Measurements from ENCODE around the gene PNPLA6. TPM values are rescaled to one million over a fixed set of nuclear protein-coding genes. Genes with fewer than 3 reads are reported as not detected.

PNPLA6 gene
- polyA plus RNA-seq, 1 of the 3 experiments (the other 2 are of a cell fraction): 90.5 TPM

GRCh38 chr19:7522072-7522922 lies 13.2 kb upstream of the PNPLA6 start, which contains the start of gene MCOLN1 (continued):
- TF ChIP-seq RCOR1 (IDR thresholded peaks at IDR 0.05; ENCODE audit: low read length) (peak; percentile 39; the same call in 1 of the 2 replicates), USF1 (IDR thresholded peaks at IDR 0.05; ENCODE audit: borderline replicate concordance, low read depth) (peak; percentile 100), YY1 (IDR thresholded peaks at IDR 0.05; ENCODE audit: low read depth) (peak; percentile 58; the same call in 1 of the 2 replicates), SMC3 (IDR thresholded peaks at IDR 0.05; ENCODE audit: low read depth, low read length) (no peak), GABPA (IDR thresholded peaks at IDR 0.05; ENCODE audit: low read depth) (no peak; the same call in 1 of the 2 replicates)

DNA sequence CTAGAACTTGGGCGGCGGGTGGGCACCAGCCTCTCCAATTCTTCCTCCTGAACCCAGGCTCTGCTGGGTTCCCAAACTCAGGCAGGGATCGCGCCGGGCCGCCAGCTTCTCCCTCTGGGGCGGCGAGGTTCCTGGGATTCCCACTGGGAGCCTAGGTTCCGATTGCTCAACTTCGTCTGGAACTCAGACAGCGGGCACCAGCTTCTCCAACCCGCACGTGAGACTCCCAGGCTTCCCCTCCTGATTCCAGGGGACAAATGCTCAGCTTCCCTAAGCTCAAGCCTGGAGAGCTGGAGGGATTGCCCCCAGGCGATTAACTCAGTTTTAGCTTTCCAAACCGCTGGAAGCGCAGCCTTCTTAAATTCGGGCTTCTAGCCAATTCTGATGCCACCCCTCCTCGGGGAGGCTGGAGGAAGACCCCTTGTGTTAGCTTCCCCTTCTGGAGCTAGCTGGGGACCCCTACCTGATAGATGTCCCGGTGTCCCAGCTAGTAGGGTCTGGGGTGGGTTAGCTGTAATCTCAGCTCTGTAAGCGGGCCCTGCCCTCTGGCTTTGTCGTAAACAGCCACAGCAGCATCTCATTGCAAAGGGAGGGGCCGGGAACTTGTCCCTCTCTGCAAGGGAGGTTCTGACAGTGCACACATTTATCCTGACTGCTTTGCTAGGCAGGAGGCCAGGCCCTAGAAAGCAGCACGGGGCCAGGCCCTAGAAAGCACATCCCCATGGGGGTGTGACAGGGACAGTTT lies 12.4 kb upstream of the PNPLA6 start:
- Histone ChIP-seq H3K9me3 (no peaks in the 10 kb centered on the region), H3F3A (replicated peaks; ENCODE audit: insufficient read depth) (peaks cover 12% of the 10 kb centered on the region), H3K9ac (peak overlapping the region; percentile 74), H3K4me2 (peak overlapping the region; percentile 97), H3K27me3 (ENCODE audit: insufficient read depth) (no peaks in the 10 kb centered on the region), H3K36me3 (replicated peaks in 1 of 2; ENCODE audit: control insufficient read depth in 1 of 2, insufficient read depth in 2 of 2, low read length in 1 of 2) (peaks cover 0 to 8% of the 10 kb centered on the region in 2 experiments), H3K4me1 (ENCODE audit: control insufficient read depth in 1 of 2, insufficient read depth in 2 of 2, low read depth in 1 of 2, low read length in 1 of 2) (peaks cover 5 to 14% of the 10 kb centered on the region in 2 experiments; a peak in 2 of 4 replicates), H2AFZ (ENCODE audit: low read depth) (peak overlapping the region; percentile 63; the same call in 1 of the 2 replicates), H4K20me1 (ENCODE audit: insufficient read depth) (no peaks in the 10 kb centered on the region), H3K4me3 (ENCODE audit: low read depth in 2 of 2, low read length in 1 of 2) (peak overlapping the region; percentile 79 to 89), H3K27ac (ENCODE audit: low read depth in 2 of 2, low read length in 1 of 2) (no peak overlapping the region), H3K79me2 (ENCODE audit: insufficient read depth) (peaks cover 8% of the 10 kb centered on the region), H3K9me2 (no peaks in the 10 kb centered on the region)
- ChIA-PET CTCF (interaction anchor here (0.9 to 3.8 kb wide), 11 partner anchors 10 to 421 kb away, joined by 3 to 25 read pairs (median 4); partner anchors contain the start of gene PNPLA6), POLR2A (interaction anchor here (0.8 to 3.5 kb wide), 7 partner anchors 10 to 125 kb away, joined by 3 to 16 read pairs (median 4); partner anchors contain the start of gene PNPLA6)
- 0% methylated on average over 8 of the region's 23 CpGs for WGBS (ENCODE audit: low lambda C conversion rate)
- DNase-seq: peak; percentile 44
- TF ChIP-seq YY1 (IDR thresholded peaks at IDR 0.05; ENCODE audit: low read depth) (no peak), SMC3 (IDR thresholded peaks at IDR 0.05; ENCODE audit: low read depth, low read length) (no peak), GABPA (IDR thresholded peaks at IDR 0.05; ENCODE audit: low read depth) (no peak)
- TF ChIP-seq, protein P1, sequence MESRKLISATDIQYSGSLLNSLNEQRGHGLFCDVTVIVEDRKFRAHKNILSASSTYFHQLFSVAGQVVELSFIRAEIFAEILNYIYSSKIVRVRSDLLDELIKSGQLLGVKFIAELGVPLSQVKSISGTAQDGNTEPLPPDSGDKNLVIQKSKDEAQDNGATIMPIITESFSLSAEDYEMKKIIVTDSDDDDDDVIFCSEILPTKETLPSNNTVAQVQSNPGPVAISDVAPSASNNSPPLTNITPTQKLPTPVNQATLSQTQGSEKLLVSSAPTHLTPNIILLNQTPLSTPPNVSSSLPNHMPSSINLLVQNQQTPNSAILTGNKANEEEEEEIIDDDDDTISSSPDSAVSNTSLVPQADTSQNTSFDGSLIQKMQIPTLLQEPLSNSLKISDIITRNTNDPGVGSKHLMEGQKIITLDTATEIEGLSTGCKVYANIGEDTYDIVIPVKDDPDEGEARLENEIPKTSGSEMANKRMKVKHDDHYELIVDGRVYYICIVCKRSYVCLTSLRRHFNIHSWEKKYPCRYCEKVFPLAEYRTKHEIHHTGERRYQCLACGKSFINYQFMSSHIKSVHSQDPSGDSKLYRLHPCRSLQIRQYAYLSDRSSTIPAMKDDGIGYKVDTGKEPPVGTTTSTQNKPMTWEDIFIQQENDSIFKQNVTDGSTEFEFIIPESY (IDR thresholded peaks at IDR 0.05; ENCODE audit: borderline replicate concordance, low read depth): no peak

DNA sequence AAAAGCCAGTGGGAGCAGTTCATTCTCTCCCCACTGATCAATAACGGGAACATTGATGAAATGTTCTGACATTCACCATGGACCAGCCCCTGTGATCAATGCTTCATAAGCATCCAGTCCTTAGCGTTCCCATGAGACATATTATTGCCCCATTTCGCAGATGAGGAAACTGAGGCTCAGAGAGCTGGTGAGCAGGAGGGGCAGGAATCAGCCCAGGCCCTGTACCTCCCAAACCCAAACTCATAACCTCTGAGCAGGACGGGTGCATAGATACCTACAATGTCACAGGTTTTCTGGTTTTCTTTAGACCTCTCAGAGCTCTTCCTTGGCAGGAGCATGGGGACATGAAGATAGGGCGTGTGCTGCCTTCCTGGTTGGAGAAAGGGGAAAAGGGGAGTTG lies 11.0 kb upstream of the PNPLA6 start:
- CTCF ChIA-PET: interaction anchor here (3.6 kb wide), 1 partner anchor 170 kb away, joined by 14 read pairs; no protein-coding TSS in a partner anchor
- WGBS (ENCODE audit: low lambda C conversion rate): 68% methylated on average over 4 of the region's 5 CpGs
- TF ChIP-seq MXI1 (IDR thresholded peaks at IDR 0.05; ENCODE audit: low read depth, low read length) (no peak), FOSL2 (IDR thresholded peaks at IDR 0.05; ENCODE audit: borderline replicate concordance, low read depth) (no peak), FOXJ3 (CRISPR knock-in tag; IDR thresholded peaks at IDR 0.05) (no peak), POLR2AphosphoS5 (IDR thresholded peaks at IDR 0.05; ENCODE audit: low read depth, low read length) (no peak), JUND (IDR thresholded peaks at IDR 0.05) (no peak), MAX (IDR thresholded peaks at IDR 0.05; ENCODE audit: low read depth) (no peak), REST (IDR thresholded peaks at IDR 0.05; ENCODE audit: low read depth, low read length) (no peak), CHD2 (IDR thresholded peaks at IDR 0.05; ENCODE audit: low read length, partially characterized antibody) (no peak), EP300 (IDR thresholded peaks at IDR 0.05; ENCODE audit: borderline replicate concordance in 1 of 2, low read depth in 1 of 2, low read length in 1 of 2) (no peak)

More for the DNA sequence above, 11.0 kb upstream of the PNPLA6 start:
- Histone ChIP-seq H3K9ac (no peak overlapping the region), H3K27ac (ENCODE audit: low read depth in 2 of 2, low read length in 1 of 2) (no peak overlapping the region), H3K4me1 (ENCODE audit: control insufficient read depth in 1 of 2, insufficient read depth in 2 of 2, low read depth in 1 of 2, low read length in 1 of 2) (peaks cover 5 to 14% of the 10 kb centered on the region in 2 experiments; a peak in 2 of 4 replicates), H3K36me3 (replicated peaks in 1 of 2; ENCODE audit: control insufficient read depth in 1 of 2, insufficient read depth in 2 of 2, low read length in 1 of 2) (peaks cover 0 to 6% of the 10 kb centered on the region in 2 experiments), H3K9me2 (no peaks in the 10 kb centered on the region), H3K4me2 (no peak overlapping the region), H3K27me3 (ENCODE audit: insufficient read depth) (no peaks in the 10 kb centered on the region), H3K4me3 (ENCODE audit: low read depth in 2 of 2, low read length in 1 of 2) (no peak overlapping the region), H3K79me2 (ENCODE audit: insufficient read depth) (peaks cover 7% of the 10 kb centered on the region), H2AFZ (ENCODE audit: low read depth) (no peak overlapping the region), H3K9me3 (no peaks in the 10 kb centered on the region), H4K20me1 (ENCODE audit: insufficient read depth) (no peaks in the 10 kb centered on the region), H3F3A (replicated peaks; ENCODE audit: insufficient read depth) (peaks cover 12% of the 10 kb centered on the region)
- DNase-seq: no peak
- POLR2A ChIA-PET: interaction anchor here (3.5 kb wide), 1 partner anchor 8 kb away, joined by 16 read pairs; no protein-coding TSS in a partner anchor
